ENCODE measurements around the gene EGFL8.
"Not testable (repeated sequence)": the region's sequence is repeated elsewhere in the genome, so short reads cannot be mapped to it uniquely, and the experiment has no call there.

EGFL8 gene

DNA sequence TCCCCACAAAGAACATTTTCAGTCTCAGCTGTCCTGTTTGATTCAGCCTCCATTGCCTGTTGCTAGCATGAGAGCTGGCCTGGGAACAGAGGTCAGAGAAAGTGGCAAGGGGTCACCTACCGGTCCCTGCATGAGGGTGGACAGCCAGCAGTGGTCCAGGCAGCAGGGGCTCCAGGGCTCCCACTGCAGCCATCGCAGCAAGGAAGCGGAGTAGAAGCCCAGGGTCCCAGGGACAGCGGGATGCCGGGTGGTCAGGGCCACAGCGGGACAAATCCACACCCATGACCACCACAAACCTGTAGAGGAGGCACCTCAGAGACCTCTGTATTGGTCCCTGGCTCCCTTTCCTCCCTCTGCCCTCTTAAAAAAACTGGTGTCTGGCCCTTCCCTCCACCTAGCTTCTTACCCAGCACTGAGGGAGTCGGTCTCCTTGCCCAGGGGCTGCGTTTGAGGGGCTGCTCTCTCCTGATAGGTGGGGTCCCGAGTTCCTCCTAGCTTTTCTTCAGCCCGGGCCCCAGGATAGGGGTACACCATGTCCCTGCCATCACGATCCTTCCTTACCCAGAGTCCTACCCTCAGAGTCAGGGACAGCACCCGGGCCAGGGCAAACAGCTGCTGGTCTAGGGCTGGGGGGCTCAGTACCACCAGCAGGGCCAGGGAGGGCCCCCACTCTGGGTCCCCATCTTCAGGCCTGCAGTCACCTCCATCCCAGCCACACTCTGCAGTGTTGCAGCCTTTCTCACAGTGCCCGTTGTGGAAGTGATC is 36.5 kb downstream of the EGFL8 start:
- Mint-ChIP-seq H3K4me1 (ENCODE audit: low read depth) (peaks cover 7% of the 10 kb centered on the region), H3K4me3 (no peak overlapping the region), H3K27me3 (no peaks in the 10 kb centered on the region), H3K9me3 (no peaks in the 10 kb centered on the region), H3K36me3 (ENCODE audit: low read depth) (peaks cover 4% of the 10 kb centered on the region), H3K27ac (no peak overlapping the region)
- DNase-seq = no peak

DNA sequence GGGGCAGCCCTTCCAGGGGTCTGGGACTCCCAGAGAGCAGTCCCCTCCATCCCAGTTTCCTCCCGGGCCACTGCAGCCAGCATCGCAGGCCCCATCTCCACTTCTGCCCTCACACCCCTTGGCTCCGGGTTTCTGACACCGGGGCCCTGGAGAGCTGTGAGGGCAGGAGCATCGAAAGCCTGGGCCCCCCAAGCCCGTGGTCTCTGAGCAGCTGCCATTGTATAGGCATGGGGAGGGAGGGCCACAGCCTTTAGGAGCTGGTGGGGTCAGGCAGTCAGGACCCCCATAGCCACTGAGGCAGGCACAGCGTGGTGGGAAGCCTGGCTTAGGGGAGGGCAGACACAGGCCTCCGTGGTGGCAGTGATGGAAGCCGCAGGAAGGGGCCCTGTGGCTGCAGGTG is 37.8 kb downstream of the EGFL8 start:
- no peaks in the 10 kb centered on the region for H3K9me3 Mint-ChIP-seq
- H3K4me3 Mint-ChIP-seq = no peak overlapping the region
- no peaks in the 10 kb centered on the region for H3K27me3 Mint-ChIP-seq
- no peak for DNase-seq
- no peak overlapping the region for H3K27ac Mint-ChIP-seq
- H3K4me1 Mint-ChIP-seq (ENCODE audit: low read depth) = no peaks in the 10 kb centered on the region
- H3K36me3 Mint-ChIP-seq (ENCODE audit: low read depth) = no peaks in the 10 kb centered on the region

GRCh38 chr6:32203426-32204267 is 39.3 kb downstream of the EGFL8 start:
- H3K27ac Mint-ChIP-seq = no peak overlapping the region
- H3K27me3 Mint-ChIP-seq = no peaks in the 10 kb centered on the region
- no peaks in the 10 kb centered on the region for H3K36me3 Mint-ChIP-seq (ENCODE audit: low read depth)
- DNase-seq = no peak
- no peak overlapping the region for H3K4me3 Mint-ChIP-seq
- no peaks in the 10 kb centered on the region for H3K9me3 Mint-ChIP-seq
- H3K4me1 Mint-ChIP-seq (ENCODE audit: low read depth) = no peaks in the 10 kb centered on the region

DNA sequence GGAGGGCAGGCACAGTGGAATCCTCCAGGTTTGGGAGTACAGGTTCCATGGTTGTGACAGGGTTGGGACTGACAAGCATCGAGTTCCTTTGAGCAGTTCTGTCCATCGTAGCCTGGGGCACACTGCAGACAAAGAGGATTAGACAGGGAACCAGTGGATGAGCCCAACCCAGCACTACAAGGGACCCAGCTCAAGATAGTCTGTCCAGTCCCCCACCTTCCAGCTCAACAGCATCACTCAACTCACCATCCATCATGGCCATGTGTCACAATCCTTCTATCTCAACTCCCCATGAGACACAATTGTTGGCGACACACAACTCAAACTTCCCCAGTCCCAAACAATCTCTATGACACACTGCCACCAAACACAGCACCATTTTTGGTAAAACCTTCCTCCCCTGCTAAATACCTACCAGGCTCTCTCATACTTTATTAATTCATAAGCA is 39.9 kb downstream of the EGFL8 start:
- H3K4me1 Mint-ChIP-seq (ENCODE audit: low read depth) = no peaks in the 10 kb centered on the region
- no peaks in the 10 kb centered on the region for H3K36me3 Mint-ChIP-seq (ENCODE audit: low read depth)
- no peak overlapping the region for H3K4me3 Mint-ChIP-seq

GRCh38 chr6:32208996-32209395 is 44.6 kb downstream of the EGFL8 start:
- no peak overlapping the region for H3K4me3 Mint-ChIP-seq
- no peaks in the 10 kb centered on the region for H3K36me3 Mint-ChIP-seq (ENCODE audit: low read depth)
- no peak overlapping the region for H3K27ac Mint-ChIP-seq
- H3K4me1 Mint-ChIP-seq (ENCODE audit: low read depth) = no peaks in the 10 kb centered on the region
- no peaks in the 10 kb centered on the region for H3K9me3 Mint-ChIP-seq
- no peak for DNase-seq
- H3K27me3 Mint-ChIP-seq = no peaks in the 10 kb centered on the region

More for the DNA sequence above, 39.9 kb downstream of the EGFL8 start:
- no peak for DNase-seq
- H3K27me3 Mint-ChIP-seq = no peaks in the 10 kb centered on the region
- H3K27ac Mint-ChIP-seq = no peak overlapping the region
- H3K9me3 Mint-ChIP-seq = no peaks in the 10 kb centered on the region

DNA sequence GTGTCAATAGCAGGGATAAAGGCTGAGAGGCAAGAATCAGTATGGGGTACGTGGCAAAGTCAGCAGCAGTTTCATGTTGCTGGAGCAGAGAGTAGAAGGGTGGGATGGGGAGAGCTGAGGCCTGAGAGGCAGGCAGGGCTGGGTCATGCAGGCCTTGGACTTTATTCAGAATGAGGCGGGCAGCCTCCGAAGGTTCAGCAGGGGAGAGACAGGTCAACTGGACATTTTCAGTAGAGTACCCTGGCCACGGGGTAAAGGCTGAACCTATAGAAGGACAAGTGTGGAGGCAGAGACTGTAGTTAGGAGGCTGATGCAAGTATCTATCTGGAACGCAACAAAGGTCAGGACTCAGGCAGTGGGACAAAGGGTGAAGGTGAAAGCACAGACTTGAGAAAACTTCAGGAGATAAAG is 45.8 kb downstream of the EGFL8 start:
- no peak for DNase-seq
- Mint-ChIP-seq H3K4me3 (no peak overlapping the region), H3K9me3 (no peaks in the 10 kb centered on the region), H3K27ac (no peak overlapping the region), H3K36me3 (ENCODE audit: low read depth) (no peaks in the 10 kb centered on the region), H3K4me1 (ENCODE audit: low read depth) (no peaks in the 10 kb centered on the region), H3K27me3 (no peaks in the 10 kb centered on the region)

GRCh38 chr6:32211432-32211831 is 47.0 kb downstream of the EGFL8 start:
- not testable (repeated sequence) for H3K4me1 Mint-ChIP-seq (ENCODE audit: low read depth); H3K27me3 Mint-ChIP-seq; H3K27ac Mint-ChIP-seq; H3K9me3 Mint-ChIP-seq; DNase-seq; H3K36me3 Mint-ChIP-seq (ENCODE audit: low read depth); H3K4me3 Mint-ChIP-seq

DNA sequence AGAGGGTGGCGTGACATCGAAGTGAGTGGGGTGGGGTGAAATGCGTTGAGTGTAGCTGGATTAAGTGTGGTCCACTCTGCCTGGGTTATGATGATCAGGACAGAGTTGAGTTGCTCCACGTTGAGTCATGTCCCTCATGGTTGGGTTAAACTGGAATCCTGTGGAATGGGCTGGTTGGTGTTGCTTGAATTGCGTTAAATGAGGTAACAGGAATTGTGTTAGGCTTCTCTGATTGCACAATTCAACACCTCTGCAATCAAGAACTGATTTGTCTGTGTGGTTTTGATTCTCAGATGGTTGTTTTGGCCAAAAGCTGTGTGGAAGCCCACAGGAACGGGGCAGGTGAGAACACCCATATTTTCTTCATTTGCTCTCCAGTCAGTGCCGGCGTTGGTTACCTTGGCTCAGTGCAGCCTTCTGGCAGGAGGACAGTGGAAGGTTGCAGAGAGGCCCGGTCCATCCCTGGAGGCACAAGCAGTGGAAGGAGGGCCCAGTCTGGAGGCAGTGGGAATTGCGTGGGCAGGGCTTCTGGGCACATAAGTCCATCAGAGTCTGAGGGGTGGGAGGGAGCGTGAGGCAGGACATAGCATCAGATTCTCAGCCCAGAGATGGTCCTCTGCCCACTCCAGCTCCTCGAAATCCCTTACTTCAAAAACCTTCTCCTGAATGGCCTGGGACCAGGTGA is 47.8 kb downstream of the EGFL8 start:
- Mint-ChIP-seq H3K36me3 (ENCODE audit: low read depth) (no peaks in the 10 kb centered on the region), H3K27me3 (no peaks in the 10 kb centered on the region), H3K27ac (no peak overlapping the region), H3K4me1 (ENCODE audit: low read depth) (no peaks in the 10 kb centered on the region), H3K4me3 (no peak overlapping the region), H3K9me3 (no peaks in the 10 kb centered on the region)
- no peak for DNase-seq

GRCh38 chr6:32213649-32214048 is 49.3 kb downstream of the EGFL8 start:
- no peak overlapping the region for H3K27ac Mint-ChIP-seq
- H3K4me1 Mint-ChIP-seq (ENCODE audit: low read depth) = no peaks in the 10 kb centered on the region
- no peak overlapping the region for H3K4me3 Mint-ChIP-seq
- no peaks in the 10 kb centered on the region for H3K9me3 Mint-ChIP-seq
- no peaks in the 10 kb centered on the region for H3K36me3 Mint-ChIP-seq (ENCODE audit: low read depth)
- H3K27me3 Mint-ChIP-seq = no peaks in the 10 kb centered on the region
- no peak for DNase-seq

- Mint-ChIP-seq H3K4me3 (no peak overlapping the region), H3K9me3 (no peaks in the 10 kb centered on the region), H3K4me1 (ENCODE audit: low read depth) (no peaks in the 10 kb centered on the region), H3K27me3 (no peaks in the 10 kb centered on the region), H3K36me3 (ENCODE audit: low read depth) (no peaks in the 10 kb centered on the region), H3K27ac (no peak overlapping the region)
- DNase-seq = no peak
Observed at GRCh38 chr6:32214126-32214525, 49.7 kb downstream of the EGFL8 start.

GRCh38 chr6:32215617-32216016 is 51.2 kb downstream of the EGFL8 start:
- Mint-ChIP-seq H3K36me3 (ENCODE audit: low read depth) (no peaks in the 10 kb centered on the region), H3K4me3 (no peak overlapping the region), H3K27ac (no peak overlapping the region), H3K4me1 (ENCODE audit: low read depth) (no peaks in the 10 kb centered on the region), H3K9me3 (no peaks in the 10 kb centered on the region), H3K27me3 (no peaks in the 10 kb centered on the region)
- DNase-seq = no peak

DNA sequence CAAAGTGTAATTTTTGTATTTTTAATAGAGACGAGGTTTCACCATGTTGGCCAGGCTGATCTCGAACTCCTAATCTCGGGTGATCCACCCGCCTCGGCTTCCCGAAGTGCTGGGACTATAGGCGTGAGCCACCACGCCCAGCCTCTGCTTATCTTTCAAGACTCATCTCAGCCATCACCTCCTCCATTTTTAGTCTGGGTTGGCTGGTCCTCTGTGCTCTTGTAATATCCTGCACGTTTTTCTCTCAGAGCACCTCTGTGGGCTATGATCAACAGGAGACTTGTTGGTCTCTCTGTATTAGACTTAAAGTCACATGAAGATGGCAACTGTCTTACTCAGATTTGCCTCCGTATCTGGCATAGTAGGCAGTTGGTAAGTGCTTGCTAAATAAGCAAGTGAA is 51.9 kb downstream of the EGFL8 start:
- no peak for DNase-seq
- Mint-ChIP-seq H3K27me3 (no peaks in the 10 kb centered on the region), H3K4me1 (ENCODE audit: low read depth) (no peaks in the 10 kb centered on the region), H3K9me3 (no peaks in the 10 kb centered on the region), H3K36me3 (ENCODE audit: low read depth) (no peaks in the 10 kb centered on the region), H3K4me3 (no peak overlapping the region), H3K27ac (no peak overlapping the region)

DNA sequence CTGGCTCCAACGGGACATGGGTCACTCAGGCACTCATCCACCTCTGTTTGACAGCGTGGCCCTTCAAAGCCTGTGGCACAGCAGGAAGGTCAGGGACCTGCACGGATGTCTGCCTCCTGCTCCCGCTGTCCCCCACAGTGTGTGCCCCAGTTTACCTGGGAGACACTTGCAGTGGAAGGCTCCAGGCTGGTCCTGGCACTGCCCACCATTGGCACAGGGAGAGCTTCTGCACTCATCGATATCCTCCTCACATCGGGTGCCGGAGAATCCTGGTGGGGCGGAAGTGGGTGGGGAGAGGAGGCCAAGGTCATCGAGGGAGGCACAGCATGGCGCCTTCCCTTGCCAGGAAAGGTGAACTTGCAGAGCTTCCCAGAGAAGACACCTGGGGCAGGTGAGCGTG is 52.6 kb downstream of the EGFL8 start:
- no peak for DNase-seq
- no peaks in the 10 kb centered on the region for H3K27me3 Mint-ChIP-seq
- H3K9me3 Mint-ChIP-seq = no peaks in the 10 kb centered on the region
- no peak overlapping the region for H3K27ac Mint-ChIP-seq
- H3K4me3 Mint-ChIP-seq = no peak overlapping the region
- H3K4me1 Mint-ChIP-seq (ENCODE audit: low read depth) = no peaks in the 10 kb centered on the region
- no peaks in the 10 kb centered on the region for H3K36me3 Mint-ChIP-seq (ENCODE audit: low read depth)

All from activated T-cell treated with anti-CD3 and anti-CD28 coated beads, Interleukin-2, amount 50 U/mL, for 24 hours (primary cell).